Measurements from ENCODE around the gene KCNN1.

Gene KCNN1

GRCh38 chr19:17953869-17954268 is 13.0 kb upstream of the KCNN1 start:
- no peak for DNase-seq (ENCODE audit: low read depth in 1 of 2, low spot score in 1 of 2)
- Histone ChIP-seq H3K4me3 (replicated peaks; ENCODE audit: insufficient read depth, low read length) (no peak overlapping the region), H3K27ac (replicated peaks) (no peak overlapping the region), H3K27me3 (ENCODE audit: insufficient read depth, poor library complexity, severe bottlenecking) (peaks cover 53% of the 10 kb centered on the region)
- TF ChIP-seq REST (IDR thresholded peaks at IDR 0.05; ENCODE audit: insufficient replicate concordance, low read depth), result no peak
- no peak for TF ChIP-seq POLR2AphosphoS5 (IDR thresholded peaks at IDR 0.05; ENCODE audit: low read depth)
- no peak for TF ChIP-seq GABPA (IDR thresholded peaks at IDR 0.05; ENCODE audit: low read depth)
- no peak for TF ChIP-seq SPI1 (IDR thresholded peaks at IDR 0.05; ENCODE audit: borderline replicate concordance, low read depth)
- TF ChIP-seq CTCF (IDR thresholded peaks at IDR 0.05; ENCODE audit: insufficient read depth, low read length), result no peak

GRCh38 chr19:17954401-17954800 is 12.5 kb upstream of the KCNN1 start:
- H3K4me3 ChIP-seq (replicated peaks; ENCODE audit: insufficient read depth, low read length), result no peak overlapping the region
- H3K27me3 ChIP-seq (ENCODE audit: insufficient read depth, poor library complexity, severe bottlenecking), result peaks cover 50% of the 10 kb centered on the region
- no peak overlapping the region for H3K27ac ChIP-seq (replicated peaks)
- DNase-seq (ENCODE audit: low read depth in 1 of 2, low spot score in 1 of 2), result no peak
- TF ChIP-seq POLR2AphosphoS5 (IDR thresholded peaks at IDR 0.05; ENCODE audit: low read depth) (no peak), SPI1 (IDR thresholded peaks at IDR 0.05; ENCODE audit: borderline replicate concordance, low read depth) (no peak), REST (IDR thresholded peaks at IDR 0.05; ENCODE audit: insufficient replicate concordance, low read depth) (no peak), CTCF (IDR thresholded peaks at IDR 0.05; ENCODE audit: insufficient read depth, low read length) (no peak), GABPA (IDR thresholded peaks at IDR 0.05; ENCODE audit: low read depth) (no peak)

- DNase-seq (ENCODE audit: low read depth in 1 of 2, low spot score in 1 of 2), result no peak
- TF ChIP-seq POLR2AphosphoS5 (IDR thresholded peaks at IDR 0.05; ENCODE audit: low read depth) (no peak), SPI1 (IDR thresholded peaks at IDR 0.05; ENCODE audit: borderline replicate concordance, low read depth) (no peak), CTCF (IDR thresholded peaks at IDR 0.05; ENCODE audit: insufficient read depth, low read length) (no peak), REST (IDR thresholded peaks at IDR 0.05; ENCODE audit: insufficient replicate concordance, low read depth) (no peak)
- no peak overlapping the region for H3K4me3 ChIP-seq (replicated peaks; ENCODE audit: insufficient read depth, low read length)
- no peak overlapping the region for H3K27ac ChIP-seq (replicated peaks)
- H3K27me3 ChIP-seq (ENCODE audit: insufficient read depth, poor library complexity, severe bottlenecking), result peaks cover 23% of the 10 kb centered on the region
These were observed 9.6 kb upstream of the KCNN1 start for GRCh38 chr19:17957149-17957849.
